GM23338 (cell line): ENCODE measurements around the gene B4GAT1.

Experiments
- CREB1 ChIP-seq: fragments of 250-450 bp; sonication (Bioruptor Pico); IDR thresholded peaks from 2 replicates; pipeline ENCODE4 v1.5.0; 2020; ENCODE audit warnings: low read depth, mild to moderate bottlenecking, moderate library complexity
- EZH2 ChIP-seq: fragments of 200-600 bp; sonication (generic); IDR thresholded peaks from one replicate; pipeline ENCODE4 v1.8.0; 2017; ENCODE audit warnings: antibody characterized with exemption, mild to moderate bottlenecking, low read depth; ENCODE audit not compliant: unreplicated experiment
- EZH2phosphoT487 ChIP-seq: fragments of 200-600 bp; sonication (generic); IDR thresholded peaks from one replicate; pipeline ENCODE4 v1.8.1; 2018; ENCODE audit warnings: antibody characterized with exemption; ENCODE audit not compliant: unreplicated experiment
- NANOG ChIP-seq: IDR thresholded peaks from 2 replicates; pipeline ENCODE4 v1.6.1; 2016; ENCODE audit warnings: antibody characterized with exemption, borderline replicate concordance
- POLR2AphosphoS5 ChIP-seq: IDR thresholded peaks from 2 replicates; pipeline ENCODE4 v1.6.1; 2016; ENCODE audit warnings: antibody characterized with exemption, low read depth
- TF ChIP-seq, protein P1 (sequence below), 2 experiments: fragments of 200-600 bp in 1 of 2; sonication (generic) in 1 of 2; conservative IDR thresholded peaks; 2 replicates each; pipeline versions ENCODE4 v1.5.1 to v1.6.1; 2016 to 2017; ENCODE audit warnings: antibody characterized with exemption in 2 of 2, low read depth in 2 of 2, mild to moderate bottlenecking in 2 of 2, moderate library complexity in 1 of 2
- TF ChIP-seq, protein P2 (sequence below): IDR thresholded peaks from one replicate; pipeline ENCODE4 v1.6.1; 2018; ENCODE audit warnings: antibody characterized with exemption; ENCODE audit not compliant: unreplicated experiment

DNA sequence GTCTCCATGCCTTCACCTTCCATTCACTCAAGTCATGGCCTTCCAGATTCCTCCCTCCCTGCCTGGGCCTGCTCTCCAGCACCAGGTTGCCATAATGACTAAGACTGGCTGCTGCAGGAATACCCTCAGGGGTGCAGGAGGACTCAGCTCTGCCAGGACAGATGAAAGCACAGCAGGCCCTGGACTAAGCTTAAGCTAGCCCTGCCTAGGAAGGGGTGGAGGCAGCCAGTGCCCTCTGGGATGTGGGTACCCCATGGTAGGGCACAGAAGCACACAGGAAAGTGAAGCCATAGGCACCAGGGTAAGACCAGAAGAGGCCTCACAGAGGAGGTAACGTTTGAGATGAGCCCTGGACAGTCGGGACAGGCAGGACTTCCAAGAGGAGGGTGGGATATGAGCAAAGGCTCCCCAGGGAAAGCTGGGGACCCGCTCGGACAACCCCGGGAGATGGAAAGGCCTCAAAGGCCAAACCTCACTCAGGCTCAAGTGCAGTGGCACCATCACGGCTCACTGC lies 8.2 kb downstream of the B4GAT1 start:
- TF ChIP-seq, protein P1, sequence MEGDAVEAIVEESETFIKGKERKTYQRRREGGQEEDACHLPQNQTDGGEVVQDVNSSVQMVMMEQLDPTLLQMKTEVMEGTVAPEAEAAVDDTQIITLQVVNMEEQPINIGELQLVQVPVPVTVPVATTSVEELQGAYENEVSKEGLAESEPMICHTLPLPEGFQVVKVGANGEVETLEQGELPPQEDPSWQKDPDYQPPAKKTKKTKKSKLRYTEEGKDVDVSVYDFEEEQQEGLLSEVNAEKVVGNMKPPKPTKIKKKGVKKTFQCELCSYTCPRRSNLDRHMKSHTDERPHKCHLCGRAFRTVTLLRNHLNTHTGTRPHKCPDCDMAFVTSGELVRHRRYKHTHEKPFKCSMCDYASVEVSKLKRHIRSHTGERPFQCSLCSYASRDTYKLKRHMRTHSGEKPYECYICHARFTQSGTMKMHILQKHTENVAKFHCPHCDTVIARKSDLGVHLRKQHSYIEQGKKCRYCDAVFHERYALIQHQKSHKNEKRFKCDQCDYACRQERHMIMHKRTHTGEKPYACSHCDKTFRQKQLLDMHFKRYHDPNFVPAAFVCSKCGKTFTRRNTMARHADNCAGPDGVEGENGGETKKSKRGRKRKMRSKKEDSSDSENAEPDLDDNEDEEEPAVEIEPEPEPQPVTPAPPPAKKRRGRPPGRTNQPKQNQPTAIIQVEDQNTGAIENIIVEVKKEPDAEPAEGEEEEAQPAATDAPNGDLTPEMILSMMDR (conservative IDR thresholded peaks at IDR 0.05; ENCODE audit: low read depth in 2 of 2), result no peak
- TF ChIP-seq EZH2phosphoT487 (no peak), EZH2 (no peak), POLR2AphosphoS5 (no peak), NANOG (no peak), CREB1 (CRISPR knock-in tag) (no peak)
- TF ChIP-seq, protein P2, sequence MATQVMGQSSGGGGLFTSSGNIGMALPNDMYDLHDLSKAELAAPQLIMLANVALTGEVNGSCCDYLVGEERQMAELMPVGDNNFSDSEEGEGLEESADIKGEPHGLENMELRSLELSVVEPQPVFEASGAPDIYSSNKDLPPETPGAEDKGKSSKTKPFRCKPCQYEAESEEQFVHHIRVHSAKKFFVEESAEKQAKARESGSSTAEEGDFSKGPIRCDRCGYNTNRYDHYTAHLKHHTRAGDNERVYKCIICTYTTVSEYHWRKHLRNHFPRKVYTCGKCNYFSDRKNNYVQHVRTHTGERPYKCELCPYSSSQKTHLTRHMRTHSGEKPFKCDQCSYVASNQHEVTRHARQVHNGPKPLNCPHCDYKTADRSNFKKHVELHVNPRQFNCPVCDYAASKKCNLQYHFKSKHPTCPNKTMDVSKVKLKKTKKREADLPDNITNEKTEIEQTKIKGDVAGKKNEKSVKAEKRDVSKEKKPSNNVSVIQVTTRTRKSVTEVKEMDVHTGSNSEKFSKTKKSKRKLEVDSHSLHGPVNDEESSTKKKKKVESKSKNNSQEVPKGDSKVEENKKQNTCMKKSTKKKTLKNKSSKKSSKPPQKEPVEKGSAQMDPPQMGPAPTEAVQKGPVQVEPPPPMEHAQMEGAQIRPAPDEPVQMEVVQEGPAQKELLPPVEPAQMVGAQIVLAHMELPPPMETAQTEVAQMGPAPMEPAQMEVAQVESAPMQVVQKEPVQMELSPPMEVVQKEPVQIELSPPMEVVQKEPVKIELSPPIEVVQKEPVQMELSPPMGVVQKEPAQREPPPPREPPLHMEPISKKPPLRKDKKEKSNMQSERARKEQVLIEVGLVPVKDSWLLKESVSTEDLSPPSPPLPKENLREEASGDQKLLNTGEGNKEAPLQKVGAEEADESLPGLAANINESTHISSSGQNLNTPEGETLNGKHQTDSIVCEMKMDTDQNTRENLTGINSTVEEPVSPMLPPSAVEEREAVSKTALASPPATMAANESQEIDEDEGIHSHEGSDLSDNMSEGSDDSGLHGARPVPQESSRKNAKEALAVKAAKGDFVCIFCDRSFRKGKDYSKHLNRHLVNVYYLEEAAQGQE, result no peak
